Endometrial microvascular endothelial cells (primary cell): Measurements from ENCODE around the gene MIF4GD. TPM values are rescaled to one million over a fixed set of nuclear protein-coding genes. Genes with fewer than 3 reads are reported as not detected.
"Not testable (repeated sequence)": the region's sequence is repeated elsewhere in the genome, so short reads cannot be mapped to it uniquely, and the experiment has no call there.

Source experiments
- in situ Hi-C: cut with HindIII; loops from 2 replicates; pipeline ENCODE4 v1.10.0; 2017; ENCODE audit warnings: low sequenced_read_pairs, low pct_unique_long_range_greater_than_20kb; ENCODE audit errors: inconsistent ontology term
- total RNA-seq: library from RNA; depleted of rRNA; stranded (reverse); fragments of >200 nt; gene quantifications from one replicate; pipeline ENCODE4 v1.2.3, GENCODE V29; 2015; ENCODE audit errors: inconsistent ontology term

The MIF4GD gene
- total RNA-seq, 1 donor from 2014 or later: 22.9 TPM

DNA sequence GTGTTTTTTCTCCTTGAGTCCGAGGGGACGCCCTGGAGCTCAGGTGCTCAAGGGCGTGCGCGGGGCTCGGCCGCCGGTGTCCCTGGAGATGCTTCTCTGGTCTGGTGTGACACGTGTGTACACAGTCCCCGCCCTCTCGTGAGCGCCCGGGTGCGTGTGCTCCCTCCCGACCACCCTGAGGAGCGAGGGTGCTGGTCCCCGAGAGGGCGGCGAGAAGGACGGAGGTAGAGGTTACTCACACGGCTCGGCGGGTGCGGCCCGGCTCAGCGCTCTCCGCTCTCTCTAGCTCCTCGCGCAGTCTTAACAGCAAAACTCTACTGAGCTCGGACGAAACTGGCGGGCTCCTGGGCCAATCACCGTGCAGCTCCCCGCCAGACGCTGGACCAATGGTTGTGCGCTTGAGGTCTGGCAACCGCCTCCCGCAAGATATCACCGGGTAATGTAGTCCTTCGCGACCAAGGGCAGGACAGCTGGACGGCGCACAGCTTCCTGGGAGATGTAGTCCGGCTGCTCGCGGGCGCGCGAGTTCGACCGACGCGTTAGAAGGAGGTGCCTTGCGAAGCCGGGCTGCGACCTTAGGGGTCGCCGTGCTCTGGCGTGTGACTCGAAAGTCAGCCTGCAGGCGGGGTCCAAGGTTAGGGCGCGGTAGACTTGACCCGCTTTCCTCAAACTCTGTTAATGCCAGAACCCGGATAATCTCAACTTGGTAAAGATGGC lies 18.2 kb upstream of the MIF4GD start, which contains the start of gene SLC25A19:
Gene SLC25A19, minus strand, starts transcription at position 319 of the 717 bp plus-strand sequence. CDS start 2,669 bp downstream, outside the sequence.
- in situ Hi-C loops: no loop called here

DNA sequence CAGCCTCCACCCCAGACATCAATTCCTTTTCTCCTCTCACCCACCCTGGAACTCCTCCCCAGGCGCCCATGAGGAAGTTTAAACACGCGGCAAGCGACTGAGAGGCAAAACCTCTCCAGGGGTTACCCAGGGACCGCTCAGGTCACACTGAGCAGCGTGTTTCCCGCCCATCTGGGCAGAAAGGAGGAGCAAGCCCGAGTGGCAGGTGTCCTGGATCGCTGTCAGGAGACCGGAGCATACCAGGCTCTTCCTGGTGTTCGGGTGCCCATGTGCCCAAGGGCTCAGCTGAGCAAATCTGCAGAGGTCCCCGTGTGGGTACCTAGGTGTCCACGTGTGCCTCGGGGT lies 17.7 kb upstream of the MIF4GD start:
- in situ Hi-C loops: no loop called here

DNA sequence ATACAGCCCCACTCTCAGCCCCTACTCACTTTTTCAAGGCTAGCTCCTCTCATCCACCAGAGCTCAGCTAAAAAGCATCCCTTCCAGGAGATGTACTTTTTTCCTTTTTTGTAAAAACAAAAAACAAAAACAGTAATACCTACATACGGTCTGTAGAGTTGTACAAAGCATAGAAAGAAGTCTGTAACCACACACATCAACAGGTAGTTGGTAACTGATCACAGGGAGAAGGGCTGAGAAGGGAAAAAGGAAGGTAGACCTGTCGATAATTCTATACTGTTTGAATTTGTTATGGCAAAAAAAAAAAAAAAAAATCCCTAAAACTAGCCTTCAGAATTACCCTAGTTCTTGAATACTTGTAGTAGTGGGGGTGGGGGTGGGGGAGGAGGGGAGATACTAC lies 17.3 kb upstream of the MIF4GD start:
- in situ Hi-C loops: no loop called here

DNA sequence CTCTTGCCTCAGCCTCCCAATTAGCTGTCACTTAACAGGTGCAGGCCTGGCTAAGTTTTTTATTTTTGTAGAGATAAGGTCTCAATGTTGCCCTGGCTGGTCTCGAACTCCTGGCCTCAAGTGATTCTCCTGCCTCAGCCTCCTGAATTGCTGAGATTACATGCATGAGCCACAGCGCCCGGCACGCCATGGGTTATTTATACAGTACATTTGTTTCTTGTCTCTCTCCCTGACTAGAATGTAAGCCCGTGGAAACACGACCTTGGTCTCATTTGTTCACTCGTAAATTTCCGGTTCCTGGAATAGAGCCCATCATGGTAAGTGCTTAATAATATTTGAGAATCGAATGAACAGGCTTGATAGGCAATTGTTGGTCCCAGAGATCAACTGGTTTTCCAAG lies 16.2 kb upstream of the MIF4GD start:
- in situ Hi-C loops: no loop called here

DNA sequence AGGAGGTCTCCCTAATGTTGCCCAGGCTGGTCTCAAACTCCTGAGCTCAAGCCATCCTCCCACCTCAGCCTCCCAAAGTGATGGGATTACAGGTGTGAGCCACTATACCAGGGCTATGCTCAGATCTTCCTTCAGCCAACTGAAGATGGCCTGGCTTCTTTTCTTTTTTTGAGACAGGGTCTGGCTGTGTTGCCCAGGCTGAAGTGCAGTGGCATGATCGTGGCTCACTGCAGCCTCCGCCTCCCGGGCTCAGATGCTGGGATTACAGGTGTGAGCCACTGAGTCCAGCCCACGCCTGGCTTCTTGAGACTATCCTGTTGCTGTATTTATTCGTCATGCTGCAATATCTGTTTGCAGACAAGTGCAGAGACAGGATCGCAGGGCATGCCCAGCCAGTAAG lies 14.1 kb upstream of the MIF4GD start:
- in situ Hi-C loops: no loop called here

DNA sequence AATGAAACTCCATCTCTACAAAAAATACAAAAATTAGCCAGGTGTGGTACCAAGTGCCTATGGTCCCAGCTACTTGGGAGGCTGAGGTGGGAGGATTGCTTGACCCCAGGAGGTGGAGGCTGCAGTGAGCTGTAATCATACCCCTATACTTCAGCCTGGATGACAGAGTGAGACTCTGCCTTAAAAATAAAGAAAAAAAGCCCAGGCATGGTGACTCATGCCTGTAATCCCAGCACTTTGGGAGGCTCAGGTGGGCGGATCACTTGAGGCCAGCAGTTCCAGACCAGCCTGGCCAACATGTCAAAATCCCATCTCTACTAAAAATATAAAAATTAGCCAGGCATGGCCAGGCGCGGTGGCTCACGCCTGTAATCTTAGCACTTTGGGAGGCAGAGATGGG lies 9.2 kb upstream of the MIF4GD start:
- in situ Hi-C loops: not testable (repeated sequence)

DNA sequence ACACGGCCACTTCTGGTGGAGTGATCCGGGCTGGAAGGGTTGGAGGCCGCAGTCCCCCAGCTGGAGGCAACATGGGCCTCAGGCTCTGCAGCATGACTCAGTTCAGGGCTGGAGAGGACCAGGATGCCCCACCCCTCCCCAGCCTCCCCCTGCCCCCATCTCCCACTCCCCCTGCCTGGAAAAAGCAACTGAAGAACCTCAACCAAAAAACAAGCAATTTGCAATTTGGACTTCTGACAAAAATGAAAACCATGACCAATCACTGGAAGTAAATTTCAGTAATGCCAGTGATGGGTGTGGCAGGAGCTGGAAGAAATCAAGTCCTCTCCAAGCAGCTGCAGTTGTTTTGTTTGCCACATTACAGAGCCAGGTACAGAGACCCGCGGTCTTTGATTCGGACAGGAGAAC lies 6.6 kb upstream of the MIF4GD start:
- in situ Hi-C loops: no loop called here

DNA sequence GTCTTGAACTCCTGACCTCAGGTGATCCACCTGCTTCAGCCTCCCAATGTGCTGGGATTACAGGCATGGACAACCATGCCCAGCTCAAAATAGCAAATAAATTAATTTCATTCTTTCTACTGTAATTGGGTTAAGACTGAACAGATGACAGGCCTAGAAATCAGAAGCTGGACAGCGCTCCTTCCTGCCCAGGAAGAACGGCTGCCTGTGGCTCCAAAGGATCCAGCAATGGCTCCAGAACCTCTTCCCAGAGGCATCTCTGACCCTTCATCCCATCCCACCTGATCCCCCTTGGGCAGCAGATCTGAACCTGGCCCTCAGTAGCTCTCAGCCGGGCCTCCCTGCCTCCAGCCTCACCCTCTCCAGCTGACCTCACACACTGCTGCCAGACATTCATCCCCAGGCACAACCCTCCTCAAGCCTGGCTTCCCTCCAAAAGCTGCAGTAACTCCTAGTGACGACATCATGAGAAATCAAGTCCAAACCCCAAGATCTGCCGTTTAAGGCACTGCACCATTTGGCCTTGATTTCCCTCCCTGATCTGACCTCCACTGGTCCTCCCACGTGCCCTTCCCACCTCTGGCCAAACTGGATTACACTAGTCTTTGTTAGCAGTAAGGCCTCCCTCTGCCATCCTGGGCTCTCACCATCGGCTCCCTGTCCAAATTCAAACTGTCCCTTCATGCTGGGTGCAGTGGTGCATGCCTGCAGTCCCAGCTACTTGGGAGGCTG lies 3.1 kb upstream of the MIF4GD start:
- in situ Hi-C loops: no loop called here

DNA sequence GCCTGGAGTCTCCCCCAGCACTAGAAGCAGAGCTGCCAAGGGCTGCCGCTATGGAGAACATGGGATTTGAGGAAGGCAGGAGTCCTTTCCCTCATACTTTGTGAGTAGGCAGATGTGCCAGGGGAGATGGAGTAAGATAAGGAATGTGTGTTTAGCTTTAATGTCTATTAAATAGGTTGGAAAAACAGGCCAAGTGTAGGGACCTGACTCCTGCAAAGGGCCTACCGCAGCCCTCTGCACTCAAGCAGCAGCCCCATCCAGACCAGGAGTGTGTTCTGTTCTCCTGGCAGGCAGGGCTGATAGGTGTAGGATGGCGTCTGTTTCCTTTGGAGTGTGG lies 1.8 kb upstream of the MIF4GD start:
- in situ Hi-C loops: no loop called here

DNA sequence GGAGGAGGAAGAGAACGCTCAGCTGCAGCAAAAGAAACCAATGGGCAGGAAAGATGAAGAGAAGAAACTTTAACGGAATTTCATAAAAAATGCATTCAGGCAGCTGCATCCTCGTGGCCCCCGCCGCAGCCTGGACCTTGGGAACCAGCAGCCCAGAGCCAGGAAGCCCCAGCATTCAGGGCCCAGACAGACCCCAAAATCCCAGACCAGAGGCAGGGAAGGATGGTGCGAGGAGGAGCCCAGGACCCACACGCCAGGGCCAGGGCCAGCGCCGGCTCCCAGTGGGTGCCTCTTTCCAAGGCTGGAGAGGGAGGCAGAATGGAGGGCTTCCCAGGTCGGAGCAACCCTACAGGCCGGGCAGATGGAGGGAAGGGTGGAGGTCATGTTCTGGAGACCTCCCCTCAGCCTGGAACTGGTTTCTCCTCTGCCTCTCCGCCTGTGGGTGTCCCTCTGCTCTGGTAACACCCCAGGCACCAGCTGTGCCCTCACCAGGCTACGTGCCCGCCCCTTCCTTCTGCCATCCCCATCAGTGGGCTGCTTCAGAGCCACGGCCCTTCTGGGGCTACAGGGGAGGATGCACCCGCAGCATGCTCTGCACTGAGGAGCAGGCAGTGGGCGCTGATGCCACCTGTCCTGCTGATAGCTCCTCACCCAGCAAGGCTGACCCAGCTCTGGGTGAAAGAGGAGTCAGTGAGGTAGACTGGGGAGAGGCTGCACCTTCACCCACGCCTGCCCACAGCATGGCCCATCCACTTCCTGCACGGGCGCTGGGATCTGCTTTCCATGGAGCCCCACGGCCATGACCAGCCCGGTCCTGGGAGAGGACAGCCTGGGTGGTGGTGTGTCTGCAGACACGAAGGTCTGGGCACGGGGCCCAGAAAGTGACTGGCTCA lies 1.2 kb upstream of the MIF4GD start:
- in situ Hi-C loops: no loop called here

DNA sequence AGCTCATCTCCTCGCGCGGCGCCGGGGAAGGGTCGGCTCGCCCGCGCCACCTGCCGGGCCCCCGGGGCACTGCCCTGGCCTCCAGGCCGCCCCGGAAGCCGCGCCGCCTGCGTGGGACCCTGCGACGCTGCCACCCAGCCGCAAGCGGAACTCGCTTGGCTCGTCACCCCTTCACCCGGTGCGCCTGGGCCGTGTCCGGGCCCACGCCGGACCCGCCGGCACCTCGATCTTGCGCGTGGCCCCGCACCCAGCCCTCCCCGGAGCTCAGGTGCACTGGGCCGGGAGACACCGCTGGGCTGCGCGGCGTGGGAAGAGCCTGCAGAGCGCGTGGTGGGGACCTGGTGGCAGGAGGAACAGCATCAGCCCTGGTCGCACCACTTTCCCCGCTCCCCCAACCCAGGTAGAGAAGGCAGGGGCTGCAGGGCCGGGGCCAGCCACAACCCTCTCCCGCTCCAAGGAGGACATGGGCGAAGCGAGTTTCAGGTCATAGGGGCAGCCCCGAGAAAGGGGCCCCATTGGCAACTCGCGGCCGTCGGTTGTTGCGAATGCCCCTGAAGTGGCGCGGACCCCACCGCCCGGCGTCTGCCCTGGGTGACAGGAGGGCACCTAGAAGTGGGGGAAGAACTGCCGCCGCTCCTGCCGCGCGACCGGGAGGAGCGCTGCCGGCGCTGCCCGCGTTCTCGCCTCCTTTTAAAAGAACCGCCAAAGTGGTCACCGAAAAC lies 363 bp upstream of the MIF4GD start:
- in situ Hi-C loops: no loop called here

DNA sequence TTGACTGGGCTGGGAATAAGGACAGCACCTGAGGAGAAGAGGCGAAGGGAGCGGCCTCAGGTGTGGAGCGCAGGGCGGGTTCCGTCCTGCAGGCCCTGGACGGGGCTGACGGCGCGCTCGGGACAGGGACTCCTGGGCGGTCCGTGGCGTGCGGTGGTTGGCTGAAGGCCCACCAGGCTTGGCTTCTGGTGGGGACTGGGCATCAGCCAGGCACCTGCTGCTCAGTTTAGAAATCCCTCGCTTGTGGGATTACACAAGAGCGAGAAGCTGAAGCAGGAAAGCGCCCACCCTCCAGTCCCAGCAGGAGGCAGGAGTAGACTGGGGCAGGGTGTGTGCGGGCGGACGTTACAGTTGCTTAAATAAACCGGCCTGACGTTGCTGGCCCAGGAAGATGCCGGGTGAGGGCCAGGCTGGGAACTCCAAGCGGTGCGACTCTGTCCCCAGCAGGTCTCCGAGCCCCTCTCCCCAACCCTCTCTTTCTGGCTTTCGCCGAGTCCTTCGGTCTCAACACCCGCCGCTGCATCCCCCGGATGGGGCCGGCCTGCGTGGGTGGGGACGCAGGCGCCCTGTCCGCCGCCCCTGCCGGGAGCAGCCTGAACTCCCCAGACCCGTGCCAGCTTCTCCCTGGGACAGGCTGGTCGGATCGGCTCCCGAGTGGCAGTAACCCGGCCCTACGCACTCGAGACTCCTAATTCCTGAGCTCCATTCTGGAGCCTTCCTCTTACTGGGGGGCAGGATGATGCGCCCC lies 639 bp downstream of the MIF4GD start:
- in situ Hi-C loops: no loop called here

DNA sequence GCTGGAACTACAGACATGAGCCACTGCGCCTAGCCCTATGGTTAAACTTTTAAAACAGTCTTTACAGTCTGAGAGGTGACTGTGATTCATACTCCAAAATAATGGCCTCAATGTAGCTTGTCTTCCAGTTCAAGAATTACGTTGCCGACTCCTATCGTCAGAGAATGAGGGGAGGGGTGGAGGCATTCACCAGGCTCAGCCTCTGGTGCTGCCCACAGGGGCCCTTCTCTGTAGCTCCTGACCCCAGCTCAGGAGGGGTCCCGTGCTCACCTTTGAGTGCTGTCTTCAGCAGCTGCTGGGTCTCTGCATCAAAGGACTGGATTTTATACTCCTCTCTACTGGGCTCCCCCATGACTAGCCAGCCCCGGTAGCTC lies 1.2 kb downstream of the MIF4GD start:
- in situ Hi-C loops: no loop called here

DNA sequence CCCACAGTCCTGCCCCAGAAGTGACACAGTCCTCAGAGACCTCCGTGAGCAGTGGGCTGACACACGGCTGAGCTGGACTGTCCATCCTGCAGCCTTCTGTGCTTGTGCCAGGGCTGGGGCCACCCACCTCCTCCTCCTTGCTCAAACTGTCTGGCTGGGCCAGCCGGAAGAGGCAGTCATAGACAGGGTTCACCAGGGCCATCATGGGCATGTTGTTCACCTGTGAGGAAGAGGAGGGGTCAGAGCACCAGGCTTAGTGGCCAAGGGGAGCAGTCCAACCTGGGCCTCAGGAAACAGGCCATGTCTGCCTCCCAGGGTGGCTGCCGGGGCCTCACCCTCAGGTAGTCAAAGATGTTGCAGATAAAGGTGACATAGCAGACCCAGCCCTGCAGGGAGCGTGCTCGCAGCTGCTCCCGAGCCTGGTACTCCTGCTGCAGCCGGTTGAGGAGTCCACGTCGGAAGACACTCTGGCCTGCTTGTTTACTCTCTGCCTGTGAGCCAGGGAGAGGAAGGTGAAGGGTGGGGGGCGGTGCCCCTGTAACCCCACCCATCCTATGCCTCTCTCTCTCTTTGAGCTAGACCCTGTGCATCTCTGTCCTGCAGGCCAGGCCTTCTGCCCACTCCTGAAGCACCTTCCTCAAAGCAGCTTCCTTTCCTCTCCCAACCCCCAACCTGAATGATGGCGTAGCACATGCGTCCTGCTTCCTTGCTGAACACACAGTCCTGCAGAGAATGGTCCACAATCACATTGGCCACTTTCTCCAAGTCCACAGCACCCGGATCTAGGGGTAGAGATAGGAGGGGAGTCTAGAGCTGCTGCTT lies 3.4 kb downstream of the MIF4GD start:
- in situ Hi-C loops: no loop called here

DNA sequence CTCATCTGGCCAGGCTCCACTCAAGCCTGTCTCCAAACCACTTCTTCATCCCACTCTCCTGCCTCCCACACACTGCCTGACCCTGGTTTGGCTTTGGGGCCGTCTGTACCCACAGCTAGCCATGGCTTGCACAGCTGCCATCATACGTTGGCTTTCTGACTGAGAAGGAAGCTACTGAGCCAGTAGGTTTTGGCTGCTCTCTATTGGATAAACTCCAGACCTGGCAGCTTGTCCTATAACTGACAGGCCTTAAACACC lies 3.9 kb downstream of the MIF4GD start:
- in situ Hi-C loops: no loop called here

DNA sequence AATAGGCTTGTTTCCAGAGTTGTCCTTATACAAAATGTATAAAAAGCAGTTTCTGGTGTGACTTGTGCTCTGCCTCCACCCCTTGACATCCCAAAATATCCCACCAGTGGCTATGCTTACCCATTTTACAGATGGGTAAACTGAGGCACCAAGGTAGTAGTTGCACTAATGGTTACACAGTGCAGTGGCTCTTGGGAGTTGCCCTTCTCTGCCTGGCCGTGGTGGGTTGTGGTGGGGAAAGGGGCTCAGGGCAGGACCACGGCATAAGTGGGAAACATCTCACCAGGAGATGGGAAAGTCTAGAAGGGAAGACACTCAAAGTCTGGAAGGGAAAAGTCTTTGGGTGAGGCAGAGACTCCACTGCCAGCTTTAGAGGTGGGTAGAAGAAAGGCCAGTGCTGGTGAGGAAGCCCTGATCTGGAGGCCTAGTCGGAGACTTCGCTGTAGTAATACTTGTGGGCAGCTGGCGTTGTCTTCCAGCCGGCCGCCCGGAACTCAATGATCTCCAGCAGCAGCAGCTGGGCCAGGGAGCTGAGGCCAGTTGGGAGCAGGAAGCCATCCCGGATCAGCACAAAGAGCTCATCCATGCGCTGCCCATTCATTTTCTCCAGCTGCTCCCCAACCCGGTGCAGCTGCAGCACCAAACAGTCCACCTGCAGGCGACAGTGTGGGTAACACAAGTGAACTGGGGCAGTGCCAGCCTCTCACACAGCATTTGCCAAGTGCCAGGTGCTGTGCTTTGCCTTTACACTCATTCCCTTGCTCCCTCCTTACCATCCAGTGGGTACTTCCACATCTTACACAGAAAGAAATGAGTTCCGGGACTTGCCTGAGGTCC lies 4.5 kb downstream of the MIF4GD start:
- in situ Hi-C loops: no loop called here

DNA sequence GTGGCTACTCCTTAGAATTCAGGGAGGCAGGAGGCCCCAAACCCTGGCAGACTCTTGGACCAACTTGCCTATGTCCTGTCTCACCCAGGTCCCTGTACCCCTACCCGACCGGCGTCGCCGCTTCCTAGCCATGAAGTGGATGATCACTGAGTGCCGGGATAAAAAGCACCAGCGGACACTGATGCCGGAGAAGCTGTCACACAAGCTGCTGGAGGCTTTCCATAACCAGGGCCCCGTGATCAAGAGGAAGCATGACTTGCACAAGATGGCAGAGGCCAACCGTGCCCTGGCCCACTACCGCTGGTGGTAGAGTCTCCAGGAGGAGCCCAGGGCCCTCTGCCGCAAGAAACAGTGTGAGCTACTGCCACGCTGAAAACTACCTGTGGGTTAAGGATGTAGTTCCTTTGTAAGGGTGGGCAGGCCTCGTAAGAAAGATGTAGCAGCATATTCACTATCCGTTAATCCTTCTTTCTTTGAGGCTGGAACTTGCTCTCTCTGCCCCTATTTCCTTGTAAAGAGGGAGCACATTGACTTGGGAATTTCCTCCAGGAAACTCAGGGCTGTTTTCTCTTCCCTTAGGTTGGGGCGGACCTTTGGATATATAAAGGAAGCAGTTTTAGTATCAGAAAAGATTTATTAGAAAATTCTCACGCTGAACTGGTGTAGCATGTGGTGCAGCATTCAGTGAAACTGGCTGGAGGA lies 5.3 kb downstream of the MIF4GD start:
- in situ Hi-C loops: no loop called here
